GM23338 (cell line): Measurements from ENCODE around the gene PRKCH. TPM values are rescaled to one million over a fixed set of nuclear protein-coding genes. Genes with fewer than 3 reads are reported as not detected.

Source experiments
- ATAC-seq: fragments of 200-7000 bp; cut with Tn5 transposase; 3 replicates; pipeline ENCODE4 v1.9.1; 2020
- DNase-seq: peaks from one replicate; pipeline ENCODE4 v3.0.0-alpha.2; 2015; ENCODE audit warnings: low spot score
- H2AFZ ChIP-seq: fragments of 200-600 bp; sonication (generic); 2 replicates; pipeline ENCODE4 v1.8.0; 2016; ENCODE audit warnings: antibody characterized with exemption, mild to moderate bottlenecking, moderate library complexity
- H3F3A ChIP-seq: fragments of 200-600 bp; sonication (generic); replicated peaks from 2 replicates; pipeline ENCODE4 v1.8.0; 2017; ENCODE audit warnings: antibody characterized with exemption, mixed run types, low read depth
- H3K27ac ChIP-seq: fragments of 200-600 bp; sonication (generic); 2 replicates; pipeline ENCODE4 v1.6.1; 2016; ENCODE audit warnings: low read depth
- H3K27me3 ChIP-seq: fragments of 200-600 bp; sonication (generic); 2 replicates; pipeline ENCODE4 v1.8.0; 2016; ENCODE audit warnings: mild to moderate bottlenecking, mixed run types, moderate library complexity; ENCODE audit not compliant: insufficient read depth
- H3K36me3 ChIP-seq: fragments of 200-600 bp; sonication (generic); 2 replicates; pipeline ENCODE4 v1.8.0; 2016; ENCODE audit warnings: mild to moderate bottlenecking; ENCODE audit not compliant: insufficient read depth
- H3K4me1 ChIP-seq: fragments of 200-600 bp; sonication (generic); 2 replicates; pipeline ENCODE4 v1.8.0; 2016; ENCODE audit warnings: mild to moderate bottlenecking, moderate library complexity; ENCODE audit not compliant: insufficient read depth
- H3K4me2 ChIP-seq: fragments of 200-600 bp; sonication (generic); 2 replicates; pipeline ENCODE4 v1.7.1; 2017; ENCODE audit warnings: mixed run types
- H3K4me3 ChIP-seq: fragments of 200-600 bp; sonication (generic); 2 replicates; pipeline ENCODE4 v1.6.1; 2016; ENCODE audit warnings: mixed run types
- H3K79me2 ChIP-seq: fragments of 200-600 bp; sonication (generic); replicated peaks from 2 replicates; pipeline ENCODE4 v1.8.0; 2017; ENCODE audit warnings: mild to moderate bottlenecking; ENCODE audit not compliant: insufficient read depth
- H3K9me2 ChIP-seq: fragments of 200-600 bp; sonication (generic); 2 replicates; pipeline ENCODE4 v1.8.0; 2017; ENCODE audit not compliant: insufficient read depth
- H4K20me1 ChIP-seq: fragments of 200-600 bp; sonication (generic); replicated peaks from 2 replicates; pipeline ENCODE4 v1.8.0; 2017; ENCODE audit warnings: mild to moderate bottlenecking; ENCODE audit not compliant: insufficient read depth
- H3K27ac Mint-ChIP-seq: 2 replicates; pipeline ENCODE4 v1.8.0; 2020; ENCODE audit warnings: inconsistent platforms, mild to moderate bottlenecking, moderate library complexity, mixed read lengths
- H3K27me3 Mint-ChIP-seq: 3 replicates; pipeline ENCODE4 v1.8.0; 2022; ENCODE audit warnings: low read depth, mild to moderate bottlenecking, moderate library complexity, mixed read lengths, inconsistent platforms; ENCODE audit not compliant: insufficient read depth, poor library complexity
- H3K36me3 Mint-ChIP-seq: 3 replicates; pipeline ENCODE4 v1.8.0; 2021; ENCODE audit warnings: low read depth, mild to moderate bottlenecking, inconsistent platforms, moderate library complexity, mixed read lengths
- H3K4me1 Mint-ChIP-seq: 3 replicates; pipeline ENCODE4 v1.8.0; 2020; ENCODE audit warnings: mild to moderate bottlenecking, inconsistent platforms, mixed read lengths
- H3K4me3 Mint-ChIP-seq: 3 replicates; pipeline ENCODE4 v1.8.0; 2021; ENCODE audit warnings: moderate library complexity, mild to moderate bottlenecking, inconsistent platforms, mixed read lengths
- H3K9me3 Mint-ChIP-seq: 3 replicates; pipeline ENCODE4 v1.8.0; 2020; ENCODE audit warnings: moderate library complexity, mild to moderate bottlenecking, inconsistent platforms, mixed read lengths
- CREB1 ChIP-seq: fragments of 250-450 bp; sonication (Bioruptor Pico); IDR thresholded peaks from 2 replicates; pipeline ENCODE4 v1.5.0; 2020; ENCODE audit warnings: low read depth, mild to moderate bottlenecking, moderate library complexity
- CTCF ChIP-seq, 2 experiments: fragments of 200-600 bp in 1 of 2; sonication (generic) in 1 of 2; conservative IDR thresholded peaks; 2 replicates each; pipeline versions ENCODE4 v1.5.1 to v1.6.1; 2016 to 2017; ENCODE audit warnings: antibody characterized with exemption in 2 of 2, low read depth in 2 of 2, mild to moderate bottlenecking in 2 of 2, moderate library complexity in 1 of 2
- ETS1 ChIP-seq: IDR thresholded peaks from 2 replicates; pipeline ENCODE4 v1.6.1; 2016; ENCODE audit warnings: antibody characterized with exemption
- EZH2 ChIP-seq: fragments of 200-600 bp; sonication (generic); IDR thresholded peaks from one replicate; pipeline ENCODE4 v1.8.0; 2017; ENCODE audit warnings: antibody characterized with exemption, mild to moderate bottlenecking, low read depth; ENCODE audit not compliant: unreplicated experiment
- EZH2phosphoT487 ChIP-seq: fragments of 200-600 bp; sonication (generic); IDR thresholded peaks from one replicate; pipeline ENCODE4 v1.8.1; 2018; ENCODE audit warnings: antibody characterized with exemption; ENCODE audit not compliant: unreplicated experiment
- JUNB ChIP-seq: IDR thresholded peaks from one replicate; pipeline ENCODE4 v1.6.1; 2016; ENCODE audit warnings: antibody characterized with exemption; ENCODE audit not compliant: unreplicated experiment
- NANOG ChIP-seq: IDR thresholded peaks from 2 replicates; pipeline ENCODE4 v1.6.1; 2016; ENCODE audit warnings: antibody characterized with exemption, borderline replicate concordance
- POLR2AphosphoS5 ChIP-seq: IDR thresholded peaks from 2 replicates; pipeline ENCODE4 v1.6.1; 2016; ENCODE audit warnings: antibody characterized with exemption, low read depth
- REST ChIP-seq: IDR thresholded peaks from one replicate; pipeline ENCODE4 v1.6.1; 2018; ENCODE audit warnings: antibody characterized with exemption; ENCODE audit not compliant: unreplicated experiment
- STAT1 ChIP-seq: IDR thresholded peaks from one replicate; pipeline ENCODE4 v1.6.1; 2016; ENCODE audit warnings: antibody characterized with exemption; ENCODE audit not compliant: unreplicated experiment
- ZNF114 ChIP-seq: fragments of 250-450 bp; sonication (Bioruptor Pico); IDR thresholded peaks from 2 replicates; pipeline ENCODE4 v1.5.0; 2020; ENCODE audit warnings: mild to moderate bottlenecking, moderate library complexity
- ZNF331 ChIP-seq: fragments of 250-450 bp; sonication (Bioruptor Pico); IDR thresholded peaks from 2 replicates; pipeline ENCODE4 v1.5.0; 2020; ENCODE audit warnings: low read depth, mild to moderate bottlenecking, moderate library complexity
- polyA plus RNA-seq: library from polyadenylated mRNA; unstranded; fragments of >200 nt; fragmentation: Nextera tagmentation; extraction: Ambion mirVana; gene quantifications from 2 replicates; pipeline ENCODE4 v1.2.1, GENCODE V29; 2016
- total RNA-seq: library from RNA; depleted of rRNA; stranded (reverse); fragments of >200 nt; shearing (Covaris generic); gene quantifications from 2 replicates; pipeline ENCODE4 v1.2.3, GENCODE V29; 2014
- TF ChIP-seq, protein P1 (sequence below): fragments of 250-450 bp; sonication (Bioruptor Pico); IDR thresholded peaks from 2 replicates; pipeline ENCODE4 v1.5.0; 2020; ENCODE audit warnings: mild to moderate bottlenecking, moderate library complexity

PRKCH gene
- total and polyA plus RNA-seq, 2 experiments from 2014 or later, result 5.4 to 10.1 TPM

GRCh38 chr14:61351477-61351876, 30.1 kb downstream of the PRKCH start:
- H3K27ac ChIP-seq, result no peak overlapping the region
- H3K27me3 Mint-ChIP-seq, result no peaks in the 10 kb centered on the region

More at GRCh38 chr14:61351477-61351876, 30.1 kb downstream of the PRKCH start:
- H3K4me1 ChIP-seq, result no peaks in the 10 kb centered on the region
- ATAC-seq (no peak), DNase-seq (no peak)
- Mint-ChIP-seq H3K4me1 (peaks cover 12% of the 10 kb centered on the region), H3K9me3 (no peaks in the 10 kb centered on the region), H3K36me3 (no peaks in the 10 kb centered on the region), H3K27ac (no peak overlapping the region), H3K4me3 (no peak overlapping the region)
- no peaks in the 10 kb centered on the region for H4K20me1 ChIP-seq
- no peaks in the 10 kb centered on the region for H3F3A ChIP-seq
- H3K27me3 ChIP-seq, result no peaks in the 10 kb centered on the region
- TF ChIP-seq ETS1, result no peak
- no peak for TF ChIP-seq ZNF114
- no peak for TF ChIP-seq CTCF (conservative IDR thresholded peaks at IDR 0.05; ENCODE audit: low read depth in 2 of 2)
- no peak for TF ChIP-seq JUNB
- no peak for TF ChIP-seq EZH2
- TF ChIP-seq EZH2phosphoT487, result no peak
- TF ChIP-seq STAT1, result no peak
- TF ChIP-seq REST, result no peak
- TF ChIP-seq ZNF331 (CRISPR knock-in tag), result no peak
- no peak for TF ChIP-seq CREB1 (CRISPR knock-in tag)
- TF ChIP-seq POLR2AphosphoS5, result no peak
- TF ChIP-seq, protein P1, sequence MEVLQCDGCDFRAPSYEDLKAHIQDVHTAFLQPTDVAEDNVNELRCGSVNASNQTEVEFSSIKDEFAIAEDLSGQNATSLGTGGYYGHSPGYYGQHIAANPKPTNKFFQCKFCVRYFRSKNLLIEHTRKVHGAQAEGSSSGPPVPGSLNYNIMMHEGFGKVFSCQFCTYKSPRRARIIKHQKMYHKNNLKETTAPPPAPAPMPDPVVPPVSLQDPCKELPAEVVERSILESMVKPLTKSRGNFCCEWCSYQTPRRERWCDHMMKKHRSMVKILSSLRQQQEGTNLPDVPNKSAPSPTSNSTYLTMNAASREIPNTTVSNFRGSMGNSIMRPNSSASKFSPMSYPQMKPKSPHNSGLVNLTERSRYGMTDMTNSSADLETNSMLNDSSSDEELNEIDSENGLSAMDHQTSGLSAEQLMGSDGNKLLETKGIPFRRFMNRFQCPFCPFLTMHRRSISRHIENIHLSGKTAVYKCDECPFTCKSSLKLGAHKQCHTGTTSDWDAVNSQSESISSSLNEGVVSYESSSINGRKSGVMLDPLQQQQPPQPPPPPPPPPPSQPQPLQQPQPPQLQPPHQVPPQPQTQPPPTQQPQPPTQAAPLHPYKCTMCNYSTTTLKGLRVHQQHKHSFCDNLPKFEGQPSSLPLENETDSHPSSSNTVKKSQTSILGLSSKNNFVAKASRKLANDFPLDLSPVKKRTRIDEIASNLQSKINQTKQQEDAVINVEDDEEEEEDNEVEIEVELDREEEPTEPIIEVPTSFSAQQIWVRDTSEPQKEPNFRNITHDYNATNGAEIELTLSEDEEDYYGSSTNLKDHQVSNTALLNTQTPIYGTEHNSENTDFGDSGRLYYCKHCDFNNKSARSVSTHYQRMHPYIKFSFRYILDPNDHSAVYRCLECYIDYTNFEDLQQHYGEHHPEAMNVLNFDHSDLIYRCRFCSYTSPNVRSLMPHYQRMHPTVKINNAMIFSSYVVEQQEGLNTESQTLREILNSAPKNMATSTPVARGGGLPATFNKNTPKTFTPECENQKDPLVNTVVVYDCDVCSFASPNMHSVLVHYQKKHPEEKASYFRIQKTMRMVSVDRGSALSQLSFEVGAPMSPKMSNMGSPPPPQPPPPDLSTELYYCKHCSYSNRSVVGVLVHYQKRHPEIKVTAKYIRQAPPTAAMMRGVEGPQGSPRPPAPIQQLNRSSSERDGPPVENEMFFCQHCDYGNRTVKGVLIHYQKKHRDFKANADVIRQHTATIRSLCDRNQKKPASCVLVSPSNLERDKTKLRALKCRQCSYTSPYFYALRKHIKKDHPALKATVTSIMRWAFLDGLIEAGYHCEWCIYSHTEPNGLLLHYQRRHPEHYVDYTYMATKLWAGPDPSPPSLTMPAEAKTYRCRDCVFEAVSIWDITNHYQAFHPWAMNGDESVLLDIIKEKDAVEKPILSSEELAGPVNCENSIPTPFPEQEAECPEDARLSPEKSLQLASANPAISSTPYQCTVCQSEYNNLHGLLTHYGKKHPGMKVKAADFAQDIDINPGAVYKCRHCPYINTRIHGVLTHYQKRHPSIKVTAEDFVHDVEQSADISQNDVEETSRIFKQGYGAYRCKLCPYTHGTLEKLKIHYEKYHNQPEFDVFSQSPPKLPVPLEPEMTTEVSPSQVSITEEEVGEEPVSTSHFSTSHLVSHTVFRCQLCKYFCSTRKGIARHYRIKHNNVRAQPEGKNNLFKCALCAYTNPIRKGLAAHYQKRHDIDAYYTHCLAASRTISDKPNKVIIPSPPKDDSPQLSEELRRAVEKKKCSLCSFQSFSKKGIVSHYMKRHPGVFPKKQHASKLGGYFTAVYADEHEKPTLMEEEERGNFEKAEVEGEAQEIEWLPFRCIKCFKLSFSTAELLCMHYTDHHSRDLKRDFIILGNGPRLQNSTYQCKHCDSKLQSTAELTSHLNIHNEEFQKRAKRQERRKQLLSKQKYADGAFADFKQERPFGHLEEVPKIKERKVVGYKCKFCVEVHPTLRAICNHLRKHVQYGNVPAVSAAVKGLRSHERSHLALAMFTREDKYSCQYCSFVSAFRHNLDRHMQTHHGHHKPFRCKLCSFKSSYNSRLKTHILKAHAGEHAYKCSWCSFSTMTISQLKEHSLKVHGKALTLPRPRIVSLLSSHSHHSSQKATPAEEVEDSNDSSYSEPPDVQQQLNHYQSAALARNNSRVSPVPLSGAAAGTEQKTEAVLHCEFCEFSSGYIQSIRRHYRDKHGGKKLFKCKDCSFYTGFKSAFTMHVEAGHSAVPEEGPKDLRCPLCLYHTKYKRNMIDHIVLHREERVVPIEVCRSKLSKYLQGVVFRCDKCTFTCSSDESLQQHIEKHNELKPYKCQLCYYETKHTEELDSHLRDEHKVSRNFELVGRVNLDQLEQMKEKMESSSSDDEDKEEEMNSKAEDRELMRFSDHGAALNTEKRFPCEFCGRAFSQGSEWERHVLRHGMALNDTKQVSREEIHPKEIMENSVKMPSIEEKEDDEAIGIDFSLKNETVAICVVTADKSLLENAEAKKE (CRISPR knock-in tag), result no peak
- no peak for TF ChIP-seq NANOG
- no peak overlapping the region for H3K4me2 ChIP-seq
- no peak overlapping the region for H3K4me3 ChIP-seq
- H3K9me2 ChIP-seq, result 0 out of 2 replicates have a peak, but pooled peaks cover 5% of the 10 kb centered on the region
- no peak overlapping the region for H2AFZ ChIP-seq
- no peaks in the 10 kb centered on the region for H3K36me3 ChIP-seq
- H3K79me2 ChIP-seq, result no peaks in the 10 kb centered on the region
